H1 (cell line): ENCODE results near the gene FGGY. TPM values are rescaled to one million over a fixed set of nuclear protein-coding genes. Genes with fewer than 3 reads are reported as not detected.

Source experiments
- CTCF ChIA-PET: fragments of 300-600 bp; sonication (Branson Sonifier 250); formaldehyde crosslinking; loops from one replicate; lab custom pipeline; 2021; ENCODE audit not compliant: partially characterized antibody; lab: Charles Lee
- POLR2A ChIA-PET: fragments of 300-600 bp; sonication (Branson Sonifier 250); formaldehyde crosslinking; loops from one replicate; lab custom pipeline; 2021; ENCODE audit warnings: inconsistent platforms; ENCODE audit not compliant: partially characterized antibody; lab: Charles Lee
- DNase-seq, 2 experiments: peaks; one replicate each; pipeline versions ENCODE4 v3.0.0 to v3.0.0-alpha.2; 2010 to 2022; ENCODE audit warnings: low spot score in 2 of 2, low read depth in 1 of 2, mixed read lengths in 1 of 2
- FAIRE-seq: peaks from 2 replicates; lab custom pipeline; 2011; peaks lifted over from hg19 to GRCh38; lab: Jason Lieb, UNC
- H2AFZ ChIP-seq: 2 replicates; pipeline ENCODE4 v1.8.1; 2012; ENCODE audit warnings: low read length, inconsistent platforms
- H2AK5ac ChIP-seq: 2 replicates; pipeline ENCODE4 v1.6.1; 2013; ENCODE audit warnings: low read depth, low read length
- H2BK120ac ChIP-seq: replicated peaks from 2 replicates; pipeline ENCODE3; 2013; ENCODE audit warnings: low read depth, low read length, inconsistent platforms
- H2BK12ac ChIP-seq: 2 replicates; pipeline ENCODE4 v1.6.1; 2013; ENCODE audit warnings: low read depth, low read length
- H2BK15ac ChIP-seq: 2 replicates; pipeline ENCODE4 v1.6.1; 2013; ENCODE audit warnings: low read length
- H2BK20ac ChIP-seq: 2 replicates; pipeline ENCODE4 v1.6.1; 2013; ENCODE audit warnings: low read length
- H2BK5ac ChIP-seq: 2 replicates; pipeline ENCODE4 v1.6.1; 2013; ENCODE audit warnings: low read depth, low read length
- H3K14ac ChIP-seq: 2 replicates; pipeline ENCODE4 v1.6.1; 2013; ENCODE audit warnings: inconsistent platforms; ENCODE audit not compliant: insufficient read length
- H3K18ac ChIP-seq: 2 replicates; pipeline ENCODE4 v1.6.1; 2013; ENCODE audit warnings: low read length; ENCODE audit errors: extremely low read depth
- H3K23ac ChIP-seq: 2 replicates; pipeline ENCODE4 v1.6.1; 2013; ENCODE audit warnings: inconsistent platforms; ENCODE audit not compliant: insufficient read length
- H3K23me2 ChIP-seq: 2 replicates; pipeline ENCODE4 v1.6.1; 2013; ENCODE audit warnings: low read depth, low read length
- H3K27ac ChIP-seq: 2 replicates; pipeline ENCODE4 v1.6.1; 2011; ENCODE audit warnings: low read depth, low read length, inconsistent platforms
- H3K27me3 ChIP-seq, 4 experiments: replicated peaks in 1 of 4; 1 replicate in 1 of 4; 2 replicates in 3 of 4; pipeline versions ENCODE4 v1.6.1 to v1.8.1; 2011 to 2013; ENCODE audit warnings: low read length in 3 of 4, mild to moderate bottlenecking in 3 of 4, inconsistent platforms in 2 of 4, mixed read lengths in 2 of 4, moderate library complexity in 1 of 4; ENCODE audit not compliant: control insufficient read depth in 3 of 4, insufficient read depth in 3 of 4; ENCODE audit errors: extremely low read depth in 1 of 4
- H3K36me3 ChIP-seq, 4 experiments: 2 replicates each; pipeline versions ENCODE4 v1.6.1 to v1.8.1; 2011 to 2013; ENCODE audit warnings: mild to moderate bottlenecking in 4 of 4, low read length in 3 of 4, moderate library complexity in 2 of 4, control low read depth in 1 of 4, inconsistent platforms in 1 of 4; ENCODE audit not compliant: insufficient read depth in 4 of 4, control insufficient read depth in 2 of 4
- H3K4ac ChIP-seq: replicated peaks from 2 replicates; pipeline ENCODE3; 2013; ENCODE audit warnings: low read length, low read depth, mixed read lengths, inconsistent platforms; ENCODE audit not compliant: insufficient read length
- H3K4me1 ChIP-seq, 4 experiments: replicated peaks in 1 of 4; 1 replicate in 1 of 4; 2 replicates in 3 of 4; pipeline versions ENCODE4 v1.6.1 to v1.8.1; 2011 to 2013; ENCODE audit warnings: low read length in 3 of 4, inconsistent platforms in 2 of 4, mixed read lengths in 1 of 4; ENCODE audit not compliant: insufficient read depth in 4 of 4, control insufficient read depth in 3 of 4
- H3K4me2 ChIP-seq, 2 experiments: 2 replicates each; pipeline versions ENCODE4 v1.6.1 to v1.8.1; 2011 to 2013; ENCODE audit warnings: low read depth in 2 of 2, low read length in 2 of 2, control low read depth in 1 of 2, inconsistent platforms in 1 of 2, mild to moderate bottlenecking in 1 of 2; ENCODE audit not compliant: insufficient read depth in 1 of 2
- H3K4me3 ChIP-seq, 4 experiments: fragments of 200-600, 300-600 bp in 1 of 4; sonication (generic), shearing (Covaris generic), sonication (Bioruptor Twin) in 1 of 4; 2 replicates each; pipeline versions ENCODE4 v1.5.1 to v1.8.1; 2011 to 2016; ENCODE audit warnings: low read length in 4 of 4, low read depth in 3 of 4, control low read depth in 2 of 4, inconsistent platforms in 2 of 4, mild to moderate bottlenecking in 2 of 4, mixed read lengths in 1 of 4, moderate library complexity in 1 of 4; ENCODE audit not compliant: insufficient read depth in 2 of 4; ENCODE audit errors: extremely low read depth in 1 of 4
- H3K56ac ChIP-seq: replicated peaks from 2 replicates; pipeline ENCODE3; 2013; ENCODE audit warnings: low read depth, mild to moderate bottlenecking, mixed read lengths, low read length, inconsistent platforms; ENCODE audit not compliant: insufficient read length
- H3K79me1 ChIP-seq: 2 replicates; pipeline ENCODE4 v1.6.1; 2013; ENCODE audit warnings: low read depth, low read length, control low read depth
- H3K79me2 ChIP-seq, 2 experiments: 2 replicates each; pipeline versions ENCODE4 v1.6.1 to v1.8.1; 2012 to 2013; ENCODE audit warnings: low read length in 2 of 2, mild to moderate bottlenecking in 2 of 2, inconsistent platforms in 1 of 2; ENCODE audit not compliant: insufficient read depth in 2 of 2, control insufficient read depth in 1 of 2
- H3K9ac ChIP-seq, 4 experiments: replicated peaks in 1 of 4; 1 replicate in 1 of 4; 2 replicates in 3 of 4; pipeline versions ENCODE4 v1.6.1 to v1.8.1; 2011 to 2013; ENCODE audit warnings: low read depth in 3 of 4, low read length in 3 of 4, control low read depth in 2 of 4, mild to moderate bottlenecking in 2 of 4, moderate library complexity in 2 of 4, inconsistent platforms in 1 of 4; ENCODE audit errors: extremely low read depth in 1 of 4
- H3K9me3 ChIP-seq, 2 experiments: 2 replicates each; pipeline versions ENCODE4 v1.6.1 to v1.8.1; 2012 to 2013; ENCODE audit warnings: mild to moderate bottlenecking in 2 of 2, moderate library complexity in 2 of 2, control low read depth in 1 of 2, inconsistent platforms in 1 of 2, low read depth in 1 of 2, low read length in 1 of 2, mixed read lengths in 1 of 2; ENCODE audit not compliant: insufficient read depth in 2 of 2
- H4K20me1 ChIP-seq, 2 experiments: replicated peaks in 1 of 2; 2 replicates each; pipeline versions ENCODE3 to v1.8.1; 2011 to 2013; ENCODE audit warnings: inconsistent platforms in 2 of 2, low read length in 2 of 2, mild to moderate bottlenecking in 1 of 2; ENCODE audit not compliant: insufficient read depth in 2 of 2, control insufficient read depth in 1 of 2
- H4K5ac ChIP-seq: 2 replicates; pipeline ENCODE4 v1.6.1; 2013; ENCODE audit warnings: low read length, low read depth, mixed read lengths, inconsistent platforms; ENCODE audit not compliant: insufficient read length
- H4K8ac ChIP-seq: 2 replicates; pipeline ENCODE4 v1.8.0; 2013; ENCODE audit warnings: mild to moderate bottlenecking, moderate library complexity, low read length, inconsistent platforms; ENCODE audit not compliant: insufficient read depth; ENCODE audit errors: extremely low read depth
- H4K91ac ChIP-seq: replicated peaks from 2 replicates; pipeline ENCODE3; 2013; ENCODE audit warnings: low read length, mixed read lengths, inconsistent platforms; ENCODE audit not compliant: insufficient read length
- BACH1 ChIP-seq: IDR thresholded peaks from 2 replicates; pipeline ENCODE4 v1.6.1; 2012; ENCODE audit warnings: low read length, improper control_type of control experiment
- BCL11A ChIP-seq, 2 experiments: IDR thresholded peaks; one replicate each; pipeline ENCODE4 v1.6.1; 2011; ENCODE audit warnings: low read depth in 2 of 2, low read length in 2 of 2, mild to moderate bottlenecking in 2 of 2
- CREB1 ChIP-seq: IDR thresholded peaks from 2 replicates; pipeline ENCODE4 v1.6.1; 2012; ENCODE audit warnings: inconsistent platforms
- HDAC6 ChIP-seq: IDR thresholded peaks from one replicate; pipeline ENCODE4 v1.7.1; 2012; ENCODE audit warnings: low read depth, mild to moderate bottlenecking, inconsistent platforms, low read length, moderate library complexity
- KDM1A ChIP-seq: fragments of 200-600, 300-600 bp; sonication (generic); IDR thresholded peaks from 2 replicates; pipeline ENCODE4 v1.7.1; 2016; ENCODE audit warnings: mild to moderate bottlenecking, low read length, borderline replicate concordance
- KDM5A ChIP-seq: fragments of 200-600 bp; IDR thresholded peaks from 2 replicates; pipeline ENCODE4 v1.7.1; 2012; ENCODE audit warnings: mild to moderate bottlenecking, low read length, inconsistent platforms, mixed read lengths
- NANOG ChIP-seq: IDR thresholded peaks from 2 replicates; pipeline ENCODE4 v1.6.1; 2011; ENCODE audit warnings: low read length, low read depth, mild to moderate bottlenecking, inconsistent platforms; ENCODE audit not compliant: insufficient read depth, poor library complexity, severe bottlenecking
- POLR2A ChIP-seq, 2 experiments: IDR thresholded peaks; 1 replicate in 1 of 2; 2 replicates in 1 of 2; pipeline ENCODE4 v1.6.1; 2011; ENCODE audit warnings: low read depth in 2 of 2, low read length in 2 of 2, mild to moderate bottlenecking in 2 of 2; ENCODE audit errors: control extremely low read depth in 1 of 2
- RAD21 ChIP-seq, 2 experiments: IDR thresholded peaks in 1 of 2; conservative IDR thresholded peaks in 1 of 2; 2 replicates each; pipeline ENCODE4 v1.6.1; 2011; ENCODE audit warnings: low read depth in 2 of 2, low read length in 2 of 2, improper control_type of control experiment in 1 of 2, inconsistent platforms in 1 of 2, mild to moderate bottlenecking in 1 of 2, moderate library complexity in 1 of 2
- RBBP5 ChIP-seq: IDR thresholded peaks from 2 replicates; pipeline ENCODE4 v1.7.1; 2012; ENCODE audit warnings: low read depth, mild to moderate bottlenecking, inconsistent platforms, low read length, moderate library complexity, borderline replicate concordance
- SAP30 ChIP-seq: fragments of 300-600 bp; sonication (generic); IDR thresholded peaks from 2 replicates; pipeline ENCODE4 v1.7.1; 2012; ENCODE audit warnings: low read length, moderate library complexity, mild to moderate bottlenecking, inconsistent platforms; ENCODE audit not compliant: insufficient read depth, insufficient replicate concordance
- SIX5 ChIP-seq: IDR thresholded peaks from 2 replicates; pipeline ENCODE4 v1.6.1; 2011; ENCODE audit warnings: mild to moderate bottlenecking, low read depth, low read length
- SUZ12 ChIP-seq: fragments of 200-600 bp; sonication (generic); IDR thresholded peaks from 2 replicates; pipeline ENCODE4 v1.6.1; 2012; ENCODE audit warnings: mild to moderate bottlenecking, inconsistent platforms, low read length, moderate library complexity, mixed read lengths
- WGBS, 2 experiments: shearing (Covaris generic) in 1 of 2; methylation state at CpG; one replicate each; pipeline versions ENCODE4 v1.1.6 to v1.1.7; 2013 to 2015; ENCODE audit warnings: low lambda C conversion rate in 2 of 2, mixed read lengths in 2 of 2, inconsistent platforms in 1 of 2, low coverage in 1 of 2, missing lambda C conversion rate in 1 of 2; ENCODE audit not compliant: insufficient replicate concordance in 2 of 2, insufficient coverage in 1 of 2, insufficient read length in 1 of 2; ENCODE audit errors: extremely low coverage in 1 of 2, missing lambda C conversion rate in 1 of 2; 5-methylcytosine and 5-hydroxymethylcytosine counted together
- polyA plus RNA-seq, 7 experiments: library from polyadenylated mRNA; depleted of rRNA in 3 of 7; stranded (reverse) in 5 of 7; unstranded in 2 of 7; fragments of >200 nt in 5 of 7; fragments of 200-250 nt in 2 of 7; gene quantifications; 1 replicate in 5 of 7; 2 replicates in 1 of 7; 4 replicates in 1 of 7; pipeline versions ENCODE4 v1.2.1 to v1.2.3, GENCODE V29; 2011 to 2013; ENCODE audit warnings: missing spikeins in 2 of 7, mixed read lengths in 2 of 7
- total RNA-seq: library from RNA; stranded (reverse); fragmentation: NEBNext Ultra II Directional; extraction: Animal tissue kit (Norgen Biotek cat#: 25700); gene quantifications from 2 replicates; pipeline ENCODE4 v1.2.1, GENCODE V29; 2021
- TF ChIP-seq, protein P1 (sequence below): IDR thresholded peaks from 2 replicates; pipeline ENCODE4 v1.6.1; 2011; ENCODE audit warnings: low read length, improper control_type of control experiment

FGGY gene
- total and polyA plus RNA-seq, 2 of the 8 experiments (the other 6 are each of a cell fraction or from before 2014, with no cell fraction given) = 10.3 to 12.5 TPM

- Histone ChIP-seq H3K23ac (no peak overlapping the region), H3K14ac (no peak overlapping the region), H3K9ac (no peak overlapping the region), H3K79me1 (no peaks in the 10 kb centered on the region), H4K8ac (no peak overlapping the region), H3K36me3 (no peaks in the 10 kb centered on the region), H2BK5ac (no peak overlapping the region), H3K23me2 (no peaks in the 10 kb centered on the region), H4K5ac (no peak overlapping the region), H3K79me2 (no peaks in the 10 kb centered on the region; a peak in 1 of 4 replicates), H3K27me3 (no peaks in the 10 kb centered on the region), H3K18ac (no peak overlapping the region), H3K9me3 (no peaks in the 10 kb centered on the region), H2BK12ac (no peak overlapping the region), H2BK120ac (no peak overlapping the region), H3K4ac (no peak overlapping the region), H2AK5ac (no peak overlapping the region), H2BK20ac (no peak overlapping the region), H3K56ac (no peak overlapping the region), H4K20me1 (no peaks in the 10 kb centered on the region), H4K91ac (no peak overlapping the region), H3K4me2 (no peak overlapping the region), H3K4me1 (no peaks in the 10 kb centered on the region), H3K4me3 (no peak overlapping the region), H2AFZ (no peak overlapping the region), H2BK15ac (no peak overlapping the region), H3K27ac (no peak overlapping the region)
- no peak for FAIRE-seq
- ChIA-PET POLR2A (no interaction called here), CTCF (no interaction called here)
- 93% methylated on average over 1 of the region's 1 CpG; no CpG with 5 or more reads in 1 of the 2 experiments for WGBS, 2 experiments
- DNase-seq = no peak
- TF ChIP-seq HDAC6 (no peak), SAP30 (no peak), BCL11A (IDR thresholded peaks at IDR 0.05; ENCODE audit: low read depth in 2 of 2, low read length in 2 of 2) (no peak), SIX5 (no peak), SUZ12 (no peak), RBBP5 (no peak), KDM5A (no peak), BACH1 (no peak), CREB1 (no peak), POLR2A (IDR thresholded peaks at IDR 0.05; ENCODE audit: control extremely low read depth in 1 of 2, low read depth in 2 of 2, low read length in 2 of 2) (no peak), RAD21 (IDR thresholded peaks at IDR 0.05 in 1 of 2, conservative IDR thresholded peaks at IDR 0.05 in 1 of 2; ENCODE audit: low read depth in 2 of 2, low read length in 2 of 2) (no peak), NANOG (no peak), KDM1A (no peak)
- TF ChIP-seq, protein P1, sequence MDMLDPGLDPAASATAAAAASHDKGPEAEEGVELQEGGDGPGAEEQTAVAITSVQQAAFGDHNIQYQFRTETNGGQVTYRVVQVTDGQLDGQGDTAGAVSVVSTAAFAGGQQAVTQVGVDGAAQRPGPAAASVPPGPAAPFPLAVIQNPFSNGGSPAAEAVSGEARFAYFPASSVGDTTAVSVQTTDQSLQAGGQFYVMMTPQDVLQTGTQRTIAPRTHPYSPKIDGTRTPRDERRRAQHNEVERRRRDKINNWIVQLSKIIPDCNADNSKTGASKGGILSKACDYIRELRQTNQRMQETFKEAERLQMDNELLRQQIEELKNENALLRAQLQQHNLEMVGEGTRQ = no peak
These were observed 155.7 kb downstream of the FGGY start for GRCh38 chr1:59452559-59452958.
